AG09319 (cell line): ENCODE measurements around the gene ZIC4.

Source experiments
- DNase-seq: peaks from one replicate; pipeline ENCODE4 v3.0.0-alpha.2; 2010; ENCODE audit warnings: low read depth; ENCODE audit errors: extremely low read depth
- TF ChIP-seq, protein P1 (sequence below): IDR thresholded peaks from 2 replicates; pipeline ENCODE4 v1.5.1; 2011; ENCODE audit warnings: low read depth, mild to moderate bottlenecking, inconsistent platforms, low read length, moderate library complexity

Gene ZIC4

GRCh38 chr3:147417551-147418295 lies 11.4 kb upstream of the ZIC4 start:
- DNase-seq = no peak
- TF ChIP-seq, protein P1, sequence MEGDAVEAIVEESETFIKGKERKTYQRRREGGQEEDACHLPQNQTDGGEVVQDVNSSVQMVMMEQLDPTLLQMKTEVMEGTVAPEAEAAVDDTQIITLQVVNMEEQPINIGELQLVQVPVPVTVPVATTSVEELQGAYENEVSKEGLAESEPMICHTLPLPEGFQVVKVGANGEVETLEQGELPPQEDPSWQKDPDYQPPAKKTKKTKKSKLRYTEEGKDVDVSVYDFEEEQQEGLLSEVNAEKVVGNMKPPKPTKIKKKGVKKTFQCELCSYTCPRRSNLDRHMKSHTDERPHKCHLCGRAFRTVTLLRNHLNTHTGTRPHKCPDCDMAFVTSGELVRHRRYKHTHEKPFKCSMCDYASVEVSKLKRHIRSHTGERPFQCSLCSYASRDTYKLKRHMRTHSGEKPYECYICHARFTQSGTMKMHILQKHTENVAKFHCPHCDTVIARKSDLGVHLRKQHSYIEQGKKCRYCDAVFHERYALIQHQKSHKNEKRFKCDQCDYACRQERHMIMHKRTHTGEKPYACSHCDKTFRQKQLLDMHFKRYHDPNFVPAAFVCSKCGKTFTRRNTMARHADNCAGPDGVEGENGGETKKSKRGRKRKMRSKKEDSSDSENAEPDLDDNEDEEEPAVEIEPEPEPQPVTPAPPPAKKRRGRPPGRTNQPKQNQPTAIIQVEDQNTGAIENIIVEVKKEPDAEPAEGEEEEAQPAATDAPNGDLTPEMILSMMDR = no peak

DNA sequence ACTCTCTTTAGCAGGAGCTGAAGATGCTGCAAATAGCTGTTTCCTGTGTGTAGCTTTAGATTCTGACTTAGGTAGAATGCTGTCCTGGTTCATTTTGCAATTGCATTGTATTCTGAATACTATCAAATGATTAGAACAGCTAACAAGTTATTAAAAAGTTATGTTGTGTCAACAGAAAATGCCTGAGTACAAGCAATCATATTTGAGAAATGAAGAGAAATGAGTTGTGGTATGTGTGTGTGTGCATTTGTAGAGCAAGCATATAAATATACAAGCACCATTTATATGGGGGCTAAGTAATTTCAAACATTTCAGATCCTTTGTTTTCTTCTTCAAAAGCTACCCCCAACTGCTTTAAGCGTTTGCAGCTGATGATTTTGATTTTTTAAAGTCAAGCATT lies 10.6 kb upstream of the ZIC4 start:
- TF ChIP-seq, protein P1 = no peak
- no peak for DNase-seq

DNA sequence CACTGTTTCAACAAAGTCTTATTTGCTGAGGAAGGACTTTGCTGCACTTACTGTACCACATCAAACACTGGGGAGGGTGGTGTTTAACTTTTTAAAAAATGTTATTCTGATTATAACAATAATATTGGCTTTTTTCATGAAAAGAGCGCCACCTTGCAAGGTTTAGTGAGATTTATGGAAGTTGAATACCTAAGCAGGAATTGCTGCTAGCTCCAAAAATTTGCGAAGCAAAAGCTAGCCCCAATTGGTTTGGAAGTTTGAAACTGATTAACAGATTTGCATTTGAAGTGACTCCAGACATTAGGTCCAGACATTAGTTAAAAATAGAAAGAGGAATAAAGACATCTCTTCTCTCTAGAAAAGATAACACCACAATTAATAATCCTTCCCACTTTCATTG lies 9.5 kb upstream of the ZIC4 start:
- DNase-seq = no peak
- TF ChIP-seq, protein P1 = no peak

GRCh38 chr3:147415286-147415685 lies 8.9 kb upstream of the ZIC4 start:
- TF ChIP-seq, protein P1 = no peak
- DNase-seq = no peak

- DNase-seq = no peak
- TF ChIP-seq, protein P1 = no peak
Measured at GRCh38 chr3:147414390-147415138, 8.2 kb upstream of the ZIC4 start.

- no peak for DNase-seq
- TF ChIP-seq, protein P1 = no peak
Measured at GRCh38 chr3:147413686-147414389, 7.5 kb upstream of the ZIC4 start.
